HG03108 (cell line): ENCODE data around the gene ACBD7.
A peak's percentile ranks its signal among the peaks of the same experiment; 100 is the strongest.

Experiments
- ATAC-seq: cut with Tn5 transposase; IDR thresholded peaks from one replicate; pipeline ENCODE4 v1.9.1; 2021; ENCODE audit warnings: moderate library complexity; ENCODE audit not compliant: unreplicated experiment

ACBD7 gene

DNA sequence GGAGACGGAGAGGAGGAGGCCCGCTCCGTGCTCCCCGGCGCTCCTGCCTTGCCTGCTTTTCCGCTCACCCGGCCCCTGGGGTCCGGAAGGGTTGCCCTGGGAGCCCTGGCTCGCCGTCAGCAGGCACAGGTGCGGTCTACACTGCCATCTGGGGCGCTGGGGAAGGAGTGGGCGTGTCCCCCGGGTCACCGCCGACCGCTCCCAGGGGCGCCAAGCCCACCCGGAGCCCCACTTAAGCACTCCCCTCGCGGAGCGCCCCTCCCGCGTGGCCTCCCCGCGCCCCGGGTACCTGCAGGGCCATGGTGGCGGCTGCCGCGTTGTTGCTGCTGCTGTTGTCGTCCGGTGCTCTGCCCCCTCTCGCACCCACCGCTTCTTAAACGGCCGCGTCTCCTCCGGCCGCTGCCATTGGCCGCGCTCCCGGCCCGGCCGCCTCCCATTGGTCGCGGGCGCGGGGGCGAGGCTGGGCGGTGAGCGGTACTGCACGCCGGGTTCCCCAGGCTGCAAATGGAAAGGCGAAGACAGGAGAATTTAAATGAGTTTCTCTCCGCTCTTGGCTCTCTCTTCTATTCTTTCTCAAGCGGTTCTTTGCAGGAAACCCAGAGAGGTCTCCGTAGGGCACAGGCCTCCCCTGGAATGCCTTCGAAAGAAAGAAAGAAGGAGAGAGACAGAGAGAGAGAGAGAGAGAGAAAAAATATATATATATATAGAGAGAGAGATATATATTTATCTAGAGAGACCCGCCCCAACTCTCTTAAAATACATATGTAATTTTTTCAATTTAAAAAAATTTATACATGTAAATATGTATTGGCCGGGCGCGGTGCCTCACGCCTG is at the start of gene ACBD7:
Gene ACBD7 (minus strand): TSS at position 349 of the 834 bp plus-strand sequence. CDS start 48 bp downstream, at position 301.
- ATAC-seq: peak; percentile 98

DNA sequence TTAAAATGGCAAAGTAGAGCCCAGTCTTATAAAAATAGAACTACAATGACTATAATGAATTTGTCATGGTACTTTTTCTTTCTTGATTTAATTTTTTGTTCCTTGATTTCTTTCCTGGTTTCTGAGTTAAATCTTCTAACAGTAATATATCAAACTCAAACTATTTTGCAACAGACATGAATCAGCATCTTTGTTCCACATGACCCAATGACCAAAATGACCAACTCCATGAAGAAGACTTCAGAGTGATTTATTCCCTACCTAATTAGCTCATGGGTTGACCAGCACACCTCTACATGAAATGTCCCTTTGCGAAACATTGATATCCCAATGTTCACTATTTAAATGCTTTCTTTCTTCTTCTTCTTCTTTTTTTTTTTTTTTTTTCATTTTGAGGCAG is 49.1 kb upstream of the ACBD7 start:
- no peak for ATAC-seq

DNA sequence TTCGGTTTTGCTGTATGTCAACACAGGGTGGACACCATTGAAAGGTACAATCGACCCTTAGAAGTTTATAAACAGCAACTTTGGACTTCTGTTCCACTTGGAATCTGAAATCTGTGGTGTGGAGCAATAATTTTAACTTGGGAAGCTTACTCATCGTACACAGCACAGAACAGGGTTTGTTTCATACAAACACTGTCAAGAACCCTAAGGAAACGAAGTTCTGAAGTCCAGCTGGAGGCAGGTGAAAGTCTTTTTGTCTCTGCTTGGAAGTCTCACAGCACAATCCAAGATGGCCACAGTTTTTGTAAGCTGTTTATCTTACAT is 48.4 kb upstream of the ACBD7 start:
- ATAC-seq: no peak

DNA sequence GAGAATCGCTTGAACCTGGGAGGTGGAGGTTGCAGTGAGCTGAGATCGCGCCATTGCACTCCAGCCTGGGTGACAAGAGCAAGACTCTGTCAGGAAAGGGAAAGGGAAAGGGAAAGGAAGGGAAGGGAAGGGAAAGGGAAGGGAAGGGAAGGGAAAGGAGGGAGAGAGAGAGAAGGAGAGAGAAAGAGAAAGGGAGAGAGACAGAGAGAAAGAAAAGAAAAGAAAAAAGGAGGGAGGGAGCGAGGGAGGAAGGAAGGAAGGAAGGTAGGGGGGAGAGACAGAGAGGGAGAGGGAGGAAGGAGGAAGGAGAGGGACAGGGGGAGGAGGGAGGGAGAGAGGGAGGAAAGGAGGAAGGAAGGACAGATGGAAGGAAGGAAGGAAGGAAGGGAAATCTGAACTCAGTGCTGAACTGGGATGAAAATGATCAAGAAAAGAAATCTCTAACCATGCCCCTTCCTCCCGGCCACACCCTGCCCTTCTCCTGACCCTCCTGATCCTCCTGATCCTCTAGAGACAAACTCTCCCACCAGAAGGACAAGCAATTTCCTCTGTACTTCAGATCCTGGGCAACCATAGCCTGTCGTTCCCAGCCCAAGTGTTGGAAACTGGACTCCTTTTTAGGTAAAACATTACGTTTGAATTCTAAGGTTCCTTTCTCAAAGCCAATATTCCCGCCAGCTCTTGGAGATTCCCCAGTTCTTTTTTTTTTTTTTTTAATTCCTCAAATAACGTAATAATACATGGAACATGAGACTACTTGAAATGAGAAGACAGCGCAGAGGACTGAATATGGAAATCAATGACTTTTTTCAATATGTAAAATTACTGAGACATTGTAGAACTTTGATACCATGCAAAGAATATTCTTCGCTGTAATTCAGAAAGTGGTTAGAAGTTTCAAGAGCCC is 47.8 kb upstream of the ACBD7 start:
- ATAC-seq: no peak

DNA sequence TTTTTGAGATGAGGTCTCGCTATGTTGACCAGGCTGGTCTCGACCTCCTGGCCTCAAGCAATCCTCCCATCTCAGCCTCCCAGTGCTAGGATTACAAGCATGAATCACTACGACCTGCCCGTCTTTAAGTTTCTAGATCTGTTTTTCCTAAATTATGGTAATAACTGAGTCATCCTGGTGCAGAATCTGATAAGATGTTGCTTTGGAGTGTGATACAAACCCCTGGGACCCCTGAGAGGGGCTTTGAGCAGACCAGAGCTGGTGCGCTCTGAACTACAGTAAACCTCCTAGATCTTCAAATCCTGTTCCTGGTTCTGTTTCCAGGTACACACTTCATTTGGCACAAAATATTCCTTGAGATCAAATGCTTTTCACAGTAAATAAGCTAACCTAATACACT is 42.8 kb upstream of the ACBD7 start:
- no peak for ATAC-seq

DNA sequence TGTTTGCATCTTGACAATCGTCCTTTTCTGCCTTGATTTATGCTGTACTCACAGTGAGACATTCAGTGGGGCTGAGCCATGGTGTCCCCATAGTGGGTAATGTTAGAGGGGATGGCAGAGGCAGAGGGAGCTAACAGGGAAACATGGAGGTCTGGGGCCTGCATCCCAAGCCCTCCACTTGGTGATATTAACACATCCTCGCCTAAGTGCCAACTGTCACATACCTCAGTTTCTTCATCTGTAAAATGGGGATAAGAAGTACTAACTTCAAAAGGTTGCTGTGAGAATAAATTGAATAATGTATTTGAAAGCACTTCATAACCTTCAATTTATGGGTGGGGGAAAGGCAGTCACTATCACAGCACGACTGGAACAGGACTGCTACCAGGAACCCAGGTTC is 36.3 kb upstream of the ACBD7 start:
- no peak for ATAC-seq

DNA sequence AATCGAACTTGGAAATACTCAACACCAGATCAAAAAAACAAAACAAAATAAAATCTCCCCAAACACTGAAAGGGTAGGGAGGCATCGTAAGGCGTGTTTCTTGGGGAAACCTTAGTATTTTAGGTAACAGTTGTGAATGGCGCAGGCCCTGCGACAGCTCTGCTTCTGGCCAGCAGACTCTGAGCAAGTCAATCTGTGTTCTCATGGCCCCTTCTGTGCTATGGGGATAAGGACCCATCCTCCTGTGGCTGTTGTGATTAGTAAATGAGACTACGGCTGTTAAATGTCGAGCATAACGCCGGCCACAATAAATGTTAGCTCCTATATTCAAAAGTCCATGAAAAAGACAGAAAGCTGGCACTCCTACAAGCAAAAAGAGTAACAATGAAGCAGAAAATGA is 35.6 kb upstream of the ACBD7 start:
- ATAC-seq: no peak

DNA sequence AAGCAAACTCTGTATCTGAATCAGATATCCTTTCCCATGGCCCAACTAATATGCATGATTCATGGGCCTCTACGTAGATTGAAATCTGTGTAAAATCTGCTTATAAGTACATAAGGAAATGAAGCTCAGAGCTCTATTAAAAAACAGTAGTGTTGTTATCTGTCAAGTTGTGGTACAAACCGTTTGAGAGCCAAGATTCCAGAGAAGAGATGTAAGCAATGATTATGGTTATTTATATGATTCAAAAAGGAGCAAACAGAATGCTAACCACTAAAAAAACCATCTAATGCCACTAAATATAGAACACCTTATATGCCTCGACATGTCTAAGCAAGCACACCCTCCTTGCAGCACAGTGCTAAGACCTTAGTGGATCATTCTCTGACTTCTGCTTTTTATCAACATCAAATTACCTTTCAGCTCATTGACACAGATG is 35.2 kb upstream of the ACBD7 start:
- no peak for ATAC-seq

DNA sequence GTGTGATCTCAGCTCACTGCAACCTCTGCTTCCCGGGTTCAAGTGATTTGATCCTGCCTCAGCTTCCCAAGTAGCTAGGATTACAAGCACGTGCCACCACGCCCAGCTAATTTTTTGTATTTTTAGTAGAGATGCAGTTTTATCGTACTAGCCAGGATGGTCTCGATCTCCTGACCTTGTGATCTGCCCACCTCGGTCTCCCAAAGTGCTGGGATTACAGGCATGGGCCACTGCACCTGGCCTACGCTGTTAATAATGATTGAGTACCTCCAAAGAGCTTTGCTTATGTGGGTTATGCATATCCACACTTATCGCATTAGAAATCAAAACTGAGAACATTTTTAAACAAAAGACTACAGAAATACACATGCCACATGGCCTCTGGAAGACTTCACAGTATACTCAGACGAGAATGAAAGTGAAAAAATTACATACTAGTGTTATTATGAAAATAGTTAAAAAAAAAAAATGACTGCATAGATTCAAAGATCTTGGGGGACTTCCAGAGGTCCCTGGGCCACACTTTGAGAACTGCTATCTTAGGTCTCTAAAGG is 34.0 kb upstream of the ACBD7 start:
- peak; percentile 89 for ATAC-seq

DNA sequence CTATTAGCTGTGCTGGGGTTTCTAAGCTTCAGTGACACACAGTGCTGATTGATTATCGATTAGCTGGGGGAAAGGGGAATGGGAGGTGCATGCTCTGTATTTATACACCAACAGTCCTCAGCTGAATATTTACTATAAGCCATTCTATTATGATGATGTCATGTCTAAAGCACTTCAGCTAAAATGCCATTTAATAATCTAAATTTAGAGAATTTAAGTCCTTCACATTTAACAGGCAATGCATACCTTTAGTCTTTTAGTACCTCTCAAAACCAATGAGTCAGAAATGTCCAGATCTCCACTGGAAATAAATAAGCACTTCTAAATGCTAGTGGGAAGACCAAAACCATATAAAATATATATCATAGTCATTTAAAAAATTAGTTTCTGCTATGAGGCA is 33.1 kb upstream of the ACBD7 start:
- ATAC-seq: no peak

DNA sequence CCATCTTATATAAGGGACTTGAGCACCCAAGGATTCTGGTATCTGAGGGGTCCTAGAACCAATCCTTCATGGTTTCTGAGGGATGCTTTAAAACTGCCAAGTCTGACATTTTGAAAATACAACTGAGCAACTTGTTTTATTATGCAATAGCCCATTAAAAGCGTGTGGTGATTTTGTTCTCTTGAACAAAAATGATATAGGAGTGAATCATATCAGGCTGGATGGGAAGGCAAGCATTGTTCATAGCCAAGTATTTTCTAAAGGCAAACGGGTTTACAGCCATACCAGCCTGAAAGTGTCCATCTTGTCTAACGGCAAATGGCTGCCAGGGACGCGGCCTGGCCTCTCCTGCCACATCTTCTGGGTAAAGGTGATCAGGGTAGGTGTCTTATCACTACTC is 31.9 kb upstream of the ACBD7 start:
- ATAC-seq: no peak

DNA sequence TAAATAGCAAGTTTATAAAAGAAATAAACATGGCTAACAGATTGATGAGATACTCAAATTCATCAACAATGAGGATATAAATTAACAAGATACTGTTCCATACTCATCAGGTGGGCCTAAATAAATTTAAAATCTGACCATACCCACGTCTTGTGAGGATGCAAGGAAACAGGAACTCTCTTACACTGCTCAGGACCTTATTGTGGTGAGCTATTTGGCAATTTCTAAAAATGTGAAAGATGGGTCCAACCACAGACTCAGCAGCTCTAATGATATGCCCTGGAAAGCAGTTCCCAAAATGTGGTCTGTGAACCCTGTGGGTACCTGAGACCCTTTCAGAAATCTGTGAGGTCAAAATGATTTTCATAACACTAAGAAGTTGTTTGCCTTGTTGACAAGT is 30.0 kb upstream of the ACBD7 start:
- no peak for ATAC-seq

DNA sequence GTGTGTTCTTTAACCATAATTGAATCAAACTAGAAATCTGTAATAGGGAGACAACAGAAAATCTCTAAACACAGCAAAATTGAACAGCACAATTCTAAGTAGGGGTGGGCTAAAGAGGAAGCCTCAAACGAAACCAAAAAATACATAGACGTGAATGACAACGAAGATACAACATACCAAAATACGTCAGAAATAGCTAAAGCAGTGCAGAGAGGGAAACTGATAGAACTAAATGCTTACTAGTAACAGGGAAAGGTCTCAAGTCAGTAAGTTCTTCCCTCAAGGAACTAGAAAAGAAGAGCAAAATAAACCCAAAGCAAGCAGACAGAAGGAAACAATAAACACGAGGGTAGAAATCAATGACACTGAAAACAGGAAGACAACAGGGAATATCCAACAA is 27.6 kb upstream of the ACBD7 start:
- no peak for ATAC-seq

DNA sequence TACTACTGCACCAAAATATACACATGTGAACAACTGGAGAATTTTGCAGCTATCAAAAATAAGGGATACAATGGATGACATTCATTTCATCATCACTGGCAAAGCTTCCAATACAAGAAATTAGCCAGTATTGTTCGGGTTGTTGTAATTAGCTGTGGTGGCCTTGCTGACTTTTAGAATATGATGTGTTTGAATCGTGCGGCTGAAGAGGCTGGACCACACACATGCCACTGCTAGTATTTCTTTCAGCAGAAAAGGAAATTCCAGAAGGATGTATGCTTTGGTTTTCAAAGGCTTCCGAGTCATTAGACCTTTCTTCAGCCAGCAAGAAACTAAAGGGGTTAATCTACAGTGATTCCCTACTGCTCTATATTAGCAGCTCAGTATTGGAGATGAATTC is 25.2 kb upstream of the ACBD7 start:
- ATAC-seq: no peak

DNA sequence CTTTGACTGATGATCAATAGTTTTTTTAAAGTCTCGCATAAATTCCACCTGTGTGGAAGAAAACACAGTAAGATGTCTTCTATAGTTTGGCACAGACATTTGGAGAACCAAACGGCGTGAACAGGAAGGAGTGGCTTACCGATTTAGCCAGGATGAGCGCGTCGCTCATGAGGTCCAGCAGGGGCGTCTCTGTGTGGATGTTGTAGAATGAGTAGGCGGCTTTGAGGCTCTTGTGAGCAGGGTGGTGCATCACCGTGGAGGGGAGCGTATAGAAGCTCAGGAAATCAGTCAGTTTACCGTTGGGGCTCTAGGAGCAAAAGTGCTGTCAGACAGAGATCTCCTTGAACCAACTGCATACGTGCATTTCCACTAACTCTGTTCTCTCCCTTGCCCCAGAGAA is 24.1 kb upstream of the ACBD7 start:
- ATAC-seq: no peak

DNA sequence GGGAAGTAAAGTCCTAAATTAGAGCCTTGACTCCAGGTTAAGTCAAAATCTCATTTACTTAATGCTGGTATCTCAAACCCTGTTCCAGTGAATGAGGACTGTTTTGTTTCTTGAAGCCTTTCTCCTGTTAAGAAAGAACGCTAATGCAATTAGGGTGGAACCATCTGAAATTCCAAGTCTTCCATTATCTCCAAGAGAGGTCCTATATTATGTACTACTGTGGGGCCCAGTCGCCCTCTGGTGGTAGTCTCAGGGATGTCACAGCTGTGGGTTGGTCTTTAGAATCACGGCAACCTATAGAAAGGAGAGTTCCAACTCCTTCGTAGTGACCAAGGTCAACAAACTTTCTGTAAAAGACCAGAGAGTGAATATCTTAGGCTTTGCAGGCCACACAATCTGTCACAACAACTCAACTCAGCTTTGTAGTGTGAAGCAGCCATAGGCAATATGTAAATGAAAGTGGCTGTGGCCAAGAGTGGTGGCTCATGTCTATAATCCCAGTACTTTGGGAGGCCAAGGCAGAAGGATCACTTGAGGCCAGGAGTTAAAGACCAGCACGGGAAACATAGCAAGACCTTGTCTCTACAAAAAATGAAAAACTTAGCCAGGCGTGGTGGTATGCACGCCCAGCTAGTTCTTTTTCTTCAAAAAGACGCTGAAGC is 17.9 kb upstream of the ACBD7 start:
- peak; percentile 71 for ATAC-seq

DNA sequence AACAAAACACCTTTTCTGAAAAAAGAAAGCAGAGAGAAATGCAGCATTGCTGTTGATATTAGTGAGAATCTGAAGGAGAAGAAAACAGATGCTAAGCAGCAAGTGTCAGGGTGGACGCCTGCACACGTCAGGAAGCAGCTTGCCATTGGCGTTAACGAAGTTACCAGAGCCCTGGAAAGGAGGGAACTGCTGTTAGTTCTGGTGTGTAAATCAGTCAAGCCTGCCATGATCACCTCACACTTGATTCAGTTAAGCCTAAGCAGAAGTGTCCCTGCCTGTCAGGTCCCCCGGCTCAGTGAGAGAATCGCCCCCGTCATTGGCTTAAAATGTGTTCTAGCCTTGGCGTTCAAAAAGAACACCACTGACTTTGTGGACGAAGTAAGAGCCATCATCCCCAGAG is 14.9 kb upstream of the ACBD7 start:
- no peak for ATAC-seq

DNA sequence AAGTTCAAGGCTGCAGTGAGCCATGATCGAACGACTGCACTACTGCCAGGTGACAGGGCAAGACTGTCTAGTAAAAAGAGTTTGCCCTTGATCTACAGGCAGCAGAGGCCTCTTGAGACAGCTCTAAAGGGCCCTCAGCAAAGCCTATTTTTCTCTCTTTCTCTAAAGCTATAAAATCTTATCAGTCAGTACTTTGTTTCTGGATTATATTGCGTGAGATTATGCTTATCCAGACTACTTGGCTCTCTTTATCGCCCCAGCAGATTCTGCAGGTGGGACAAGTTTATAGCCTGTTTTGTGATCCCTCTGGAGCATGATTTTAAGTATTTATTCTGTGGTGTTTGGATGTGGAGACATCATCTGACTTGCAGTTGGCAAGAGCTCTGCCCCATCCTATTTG is 11.3 kb upstream of the ACBD7 start:
- no peak for ATAC-seq

DNA sequence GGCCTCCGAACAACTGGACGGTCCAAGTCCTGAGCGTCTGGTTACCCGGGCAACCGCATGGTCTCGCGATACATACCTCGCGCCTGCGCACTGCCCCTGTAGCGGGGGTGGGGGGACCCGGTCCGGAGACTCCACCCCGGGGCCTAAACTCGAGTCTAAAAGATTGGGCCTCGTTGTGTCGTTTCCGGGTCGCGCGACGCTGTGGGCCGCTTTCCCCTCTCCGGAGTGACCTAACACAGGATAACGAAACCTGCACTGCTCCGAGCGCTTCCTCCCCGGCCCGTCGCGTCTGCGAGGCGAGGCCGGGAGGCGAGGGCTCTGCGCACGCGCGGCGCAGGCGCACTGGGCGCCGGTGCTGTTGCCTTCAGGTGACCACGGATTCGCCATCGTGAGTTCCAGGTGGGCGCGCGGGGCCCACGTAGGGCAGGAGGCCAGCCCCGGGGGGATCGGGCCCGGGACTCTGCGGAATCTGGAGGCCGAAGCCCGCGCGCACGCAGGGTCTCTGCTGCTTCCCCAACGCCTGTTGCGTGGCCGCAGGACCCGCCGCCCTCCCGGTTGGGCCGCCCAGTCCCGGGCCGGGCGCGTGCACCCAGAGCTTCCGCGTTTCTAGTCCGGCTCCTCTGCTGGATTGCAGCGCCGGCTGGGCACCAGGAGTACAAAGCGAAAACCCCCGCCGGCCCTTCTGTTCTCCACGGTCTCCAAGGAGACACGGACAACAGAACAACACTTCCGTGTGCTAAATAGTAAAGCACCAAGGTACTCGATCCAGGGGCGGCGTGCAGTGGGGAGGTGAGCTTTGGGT is 8.6 kb upstream of the ACBD7 start, which contains the start of gene RPP38:
Gene RPP38 (plus strand): TSS at position 345 of the 802 bp plus-strand sequence. CDS start 5,960 bp downstream, outside the sequence.
- ATAC-seq: peak; percentile 80

DNA sequence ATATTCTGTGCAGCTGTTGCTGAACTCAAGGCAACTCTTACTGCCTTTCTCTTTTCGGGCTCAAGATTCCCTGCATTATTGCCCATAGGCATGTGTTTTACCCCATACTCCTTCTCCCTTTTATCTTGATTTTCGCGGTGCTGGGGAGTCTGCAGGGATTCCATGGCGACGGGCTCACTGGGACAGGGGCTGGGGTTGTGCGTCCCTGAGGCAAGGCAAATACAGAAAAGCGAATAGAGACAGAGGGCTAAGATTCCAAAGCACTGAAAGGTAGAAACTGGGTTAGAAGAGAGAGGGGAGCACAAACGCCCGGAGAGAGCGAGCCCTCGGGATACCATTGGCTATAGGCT is 8.1 kb upstream of the ACBD7 start:
- peak; percentile 5 for ATAC-seq
